Measurements from ENCODE around the gene NOTCH4.
"Not testable (repeated sequence)": the region's sequence is repeated elsewhere in the genome, so short reads cannot be mapped to it uniquely, and the experiment has no call there.

- not testable (repeated sequence) for TF ChIP-seq CTCF (IDR thresholded peaks at IDR 0.05; ENCODE audit: low read length); EZH2 (optimal IDR thresholded peaks at IDR 0.05; ENCODE audit: low read depth, low read length)
These were observed 44.6 kb upstream of the NOTCH4 start for GRCh38 chr6:32268459-32268858.

All from MM.1S (cell line).